ENCODE measurements around the gene MED8. TPM values are rescaled to one million over a fixed set of nuclear protein-coding genes. Genes with fewer than 3 reads are reported as not detected.

Gene MED8
- total and polyA plus RNA-seq, 2 of the 13 experiments (the other 11 are each of a cell fraction or from before 2014, with no cell fraction given): 16.9 to 77.4 TPM

DNA sequence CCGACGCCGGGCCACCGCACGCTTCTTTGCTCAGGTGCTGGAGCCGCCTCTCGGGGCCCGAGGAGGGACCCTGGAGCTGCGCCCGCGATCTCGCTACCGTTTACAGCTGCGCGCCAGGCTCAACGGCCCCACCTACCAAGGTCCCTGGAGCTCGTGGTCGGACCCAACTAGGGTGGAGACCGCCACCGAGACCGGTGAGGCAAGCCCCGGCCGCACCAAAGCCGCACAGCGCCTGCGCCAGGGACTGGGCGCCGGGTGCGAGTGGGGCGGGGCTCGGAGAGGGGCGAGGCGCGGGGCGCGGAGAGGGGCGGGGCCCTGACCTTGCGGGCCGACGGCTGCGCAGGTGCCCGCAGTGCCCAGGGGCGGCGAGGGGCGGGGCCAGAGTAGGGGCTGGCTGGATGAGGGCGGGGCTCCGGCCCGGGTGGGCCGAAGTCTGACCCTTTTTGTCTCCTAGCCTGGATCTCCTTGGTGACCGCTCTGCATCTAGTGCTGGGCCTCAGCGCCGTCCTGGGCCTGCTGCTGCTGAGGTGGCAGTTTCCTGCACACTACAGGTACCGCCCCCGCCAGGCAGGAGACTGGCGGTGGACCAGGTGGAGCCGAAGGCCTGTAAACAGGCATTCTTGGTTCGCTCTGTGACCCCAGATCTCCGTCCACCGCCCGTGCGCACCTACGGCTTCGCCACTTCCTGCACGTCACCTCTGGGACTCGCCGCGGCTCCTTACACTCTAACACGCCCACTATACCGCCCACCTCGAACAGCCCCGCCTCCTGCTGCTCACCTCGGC lies 40.6 kb downstream of the MED8 start (continued):
- TF ChIP-seq, protein P1, sequence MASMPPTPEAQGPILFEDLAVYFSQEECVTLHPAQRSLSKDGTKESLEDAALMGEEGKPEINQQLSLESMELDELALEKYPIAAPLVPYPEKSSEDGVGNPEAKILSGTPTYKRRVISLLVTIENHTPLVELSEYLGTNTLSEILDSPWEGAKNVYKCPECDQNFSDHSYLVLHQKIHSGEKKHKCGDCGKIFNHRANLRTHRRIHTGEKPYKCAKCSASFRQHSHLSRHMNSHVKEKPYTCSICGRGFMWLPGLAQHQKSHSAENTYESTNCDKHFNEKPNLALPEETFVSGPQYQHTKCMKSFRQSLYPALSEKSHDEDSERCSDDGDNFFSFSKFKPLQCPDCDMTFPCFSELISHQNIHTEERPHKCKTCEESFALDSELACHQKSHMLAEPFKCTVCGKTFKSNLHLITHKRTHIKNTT (CRISPR knock-in tag; IDR thresholded peaks at IDR 0.05): 0 out of 2 replicates have a peak, but pooled peaks have one; percentile 71
- TF ChIP-seq ZKSCAN5 (CRISPR knock-in tag; IDR thresholded peaks at IDR 0.05) (no peak), ZNF234 (CRISPR knock-in tag; conservative IDR thresholded peaks at IDR 0.05) (no peak), IKZF4 (CRISPR knock-in tag; IDR thresholded peaks at IDR 0.05; ENCODE audit: borderline replicate concordance, low read depth, not compliant biosample characterization) (no peak), SNRNP70 (IDR thresholded peaks at IDR 0.05; ENCODE audit: low read depth, low read length) (no peak), GATA4 (IDR thresholded peaks at IDR 0.05; ENCODE audit: borderline replicate concordance, low read depth) (no peak; the same call in 1 of the 2 replicates), ZNF33A (CRISPR knock-in tag; IDR thresholded peaks at IDR 0.05; ENCODE audit: borderline replicate concordance) (no peak), ZNF335 (CRISPR knock-in tag; IDR thresholded peaks at IDR 0.05) (no peak), ZNF780A (CRISPR knock-in tag; IDR thresholded peaks at IDR 0.05) (no peak), ZSCAN21 (CRISPR knock-in tag; IDR thresholded peaks at IDR 0.05; ENCODE audit: borderline replicate concordance) (peak; percentile 78; the same call in 1 of the 2 replicates), GATAD2A (CRISPR knock-in tag; IDR thresholded peaks at IDR 0.05) (0 out of 2 replicates have a peak, but pooled peaks have one; percentile 18), HCFC1 (IDR thresholded peaks at IDR 0.05; ENCODE audit: low read depth, low read length) (no peak), ZFY (CRISPR knock-in tag; IDR thresholded peaks at IDR 0.05) (peak; percentile 96), PRPF4 (IDR thresholded peaks at IDR 0.05; ENCODE audit: low read depth, low read length, poor library complexity, severe bottlenecking) (no peak), AKAP8 (CRISPR knock-in tag; IDR thresholded peaks at IDR 0.05) (0 out of 2 replicates have a peak, but pooled peaks have one; percentile 63)
- TF ChIP-seq, protein P2, sequence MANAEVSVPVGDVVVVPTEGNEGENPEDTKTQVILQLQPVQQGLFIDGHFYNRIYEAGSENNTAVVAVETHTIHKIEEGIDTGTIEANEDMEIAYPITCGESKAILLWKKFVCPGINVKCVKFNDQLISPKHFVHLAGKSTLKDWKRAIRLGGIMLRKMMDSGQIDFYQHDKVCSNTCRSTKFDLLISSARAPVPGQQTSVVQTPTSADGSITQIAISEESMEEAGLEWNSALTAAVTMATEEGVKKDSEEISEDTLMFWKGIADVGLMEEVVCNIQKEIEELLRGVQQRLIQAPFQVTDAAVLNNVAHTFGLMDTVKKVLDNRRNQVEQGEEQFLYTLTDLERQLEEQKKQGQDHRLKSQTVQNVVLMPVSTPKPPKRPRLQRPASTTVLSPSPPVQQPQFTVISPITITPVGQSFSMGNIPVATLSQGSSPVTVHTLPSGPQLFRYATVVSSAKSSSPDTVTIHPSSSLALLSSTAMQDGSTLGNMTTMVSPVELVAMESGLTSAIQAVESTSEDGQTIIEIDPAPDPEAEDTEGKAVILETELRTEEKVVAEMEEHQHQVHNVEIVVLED (CRISPR knock-in tag; IDR thresholded peaks at IDR 0.05; ENCODE audit: borderline replicate concordance): peak; percentile 61; the same call in 1 of the 2 replicates
- TF ChIP-seq, protein P3, sequence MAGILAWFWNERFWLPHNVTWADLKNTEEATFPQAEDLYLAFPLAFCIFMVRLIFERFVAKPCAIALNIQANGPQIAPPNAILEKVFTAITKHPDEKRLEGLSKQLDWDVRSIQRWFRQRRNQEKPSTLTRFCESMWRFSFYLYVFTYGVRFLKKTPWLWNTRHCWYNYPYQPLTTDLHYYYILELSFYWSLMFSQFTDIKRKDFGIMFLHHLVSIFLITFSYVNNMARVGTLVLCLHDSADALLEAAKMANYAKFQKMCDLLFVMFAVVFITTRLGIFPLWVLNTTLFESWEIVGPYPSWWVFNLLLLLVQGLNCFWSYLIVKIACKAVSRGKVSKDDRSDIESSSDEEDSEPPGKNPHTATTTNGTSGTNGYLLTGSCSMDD (CRISPR knock-in tag; IDR thresholded peaks at IDR 0.05): no peak
- TF ChIP-seq, protein P4, sequence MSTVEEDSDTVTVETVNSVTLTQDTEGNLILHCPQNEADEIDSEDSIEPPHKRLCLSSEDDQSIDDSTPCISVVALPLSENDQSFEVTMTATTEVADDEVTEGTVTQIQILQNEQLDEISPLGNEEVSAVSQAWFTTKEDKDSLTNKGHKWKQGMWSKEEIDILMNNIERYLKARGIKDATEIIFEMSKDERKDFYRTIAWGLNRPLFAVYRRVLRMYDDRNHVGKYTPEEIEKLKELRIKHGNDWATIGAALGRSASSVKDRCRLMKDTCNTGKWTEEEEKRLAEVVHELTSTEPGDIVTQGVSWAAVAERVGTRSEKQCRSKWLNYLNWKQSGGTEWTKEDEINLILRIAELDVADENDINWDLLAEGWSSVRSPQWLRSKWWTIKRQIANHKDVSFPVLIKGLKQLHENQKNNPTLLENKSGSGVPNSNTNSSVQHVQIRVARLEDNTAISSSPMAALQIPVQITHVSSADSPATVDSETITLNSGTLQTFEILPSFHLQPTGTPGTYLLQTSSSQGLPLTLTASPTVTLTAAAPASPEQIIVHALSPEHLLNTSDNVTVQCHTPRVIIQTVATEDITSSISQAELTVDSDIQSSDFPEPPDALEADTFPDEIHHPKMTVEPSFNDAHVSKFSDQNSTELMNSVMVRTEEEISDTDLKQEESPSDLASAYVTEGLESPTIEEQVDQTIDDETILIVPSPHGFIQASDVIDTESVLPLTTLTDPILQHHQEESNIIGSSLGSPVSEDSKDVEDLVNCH (CRISPR knock-in tag; IDR thresholded peaks at IDR 0.05): 0 out of 2 replicates have a peak, but pooled peaks have one; percentile 66
- TF ChIP-seq, protein P5, sequence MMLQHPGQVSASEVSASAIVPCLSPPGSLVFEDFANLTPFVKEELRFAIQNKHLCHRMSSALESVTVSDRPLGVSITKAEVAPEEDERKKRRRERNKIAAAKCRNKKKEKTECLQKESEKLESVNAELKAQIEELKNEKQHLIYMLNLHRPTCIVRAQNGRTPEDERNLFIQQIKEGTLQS (CRISPR knock-in tag; IDR thresholded peaks at IDR 0.05): no peak
- TF ChIP-seq, protein P6, sequence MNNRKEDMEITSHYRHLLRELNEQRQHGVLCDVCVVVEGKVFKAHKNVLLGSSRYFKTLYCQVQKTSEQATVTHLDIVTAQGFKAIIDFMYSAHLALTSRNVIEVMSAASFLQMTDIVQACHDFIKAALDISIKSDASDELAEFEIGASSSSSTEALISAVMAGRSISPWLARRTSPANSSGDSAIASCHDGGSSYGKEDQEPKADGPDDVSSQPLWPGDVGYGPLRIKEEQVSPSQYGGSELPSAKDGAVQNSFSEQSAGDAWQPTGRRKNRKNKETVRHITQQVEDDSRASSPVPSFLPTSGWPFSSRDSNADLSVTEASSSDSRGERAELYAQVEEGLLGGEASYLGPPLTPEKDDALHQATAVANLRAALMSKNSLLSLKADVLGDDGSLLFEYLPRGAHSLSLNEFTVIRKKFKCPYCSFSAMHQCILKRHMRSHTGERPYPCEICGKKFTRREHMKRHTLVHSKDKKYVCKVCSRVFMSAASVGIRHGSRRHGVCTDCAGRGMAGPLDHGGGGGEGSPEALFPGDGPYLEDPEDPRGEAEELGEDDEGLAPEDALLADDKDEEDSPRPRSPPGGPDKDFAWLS (CRISPR knock-in tag; IDR thresholded peaks at IDR 0.05; ENCODE audit: borderline replicate concordance): no peak

Data from HepG2 (cell line).